K562 (cell line): ENCODE results near the gene PRMT5. TPM values are rescaled to one million over a fixed set of nuclear protein-coding genes. Genes with fewer than 3 reads are reported as not detected.

Experiments
- ATAC-seq: fragments of 200-7000 bp; cut with Tn5 transposase; 3 replicates; pipeline ENCODE4 v1.9.1; 2020; ENCODE audit warnings: moderate library complexity
- BruUV-seq: library from RNA; stranded (reverse); fragments of 400-500 nt; replicated peaks from 2 replicates; lab custom pipeline; 2021; lab: Mats Ljungman, UMichigan
- CTCF ChIA-PET: fragments of 300-600 bp; formaldehyde crosslinking; extraction: SDS; loops from one replicate; lab custom pipeline; 2021; ENCODE audit warnings: low intra/inter-chr PET ratio; lab: Yijun Ruan, JAX
- POLR2A ChIA-PET: fragments of 300-600, 350-650 bp; sonication (Branson Sonifier 250); formaldehyde crosslinking; extraction: SDS; loops from one replicate; lab custom pipeline; 2021; ENCODE audit warnings: antibody characterized with exemption, inconsistent platforms; lab: Yijun Ruan, JAX
- DNase-seq, 4 experiments: peaks; one replicate each; pipeline versions ENCODE4 v3.0.0 to v3.0.0-alpha.2; 2011 to 2018; ENCODE audit warnings: low spot score in 3 of 4, mixed read lengths in 3 of 4; ENCODE audit errors: extremely low read depth in 1 of 4
- FAIRE-seq: peaks from 2 replicates; lab custom pipeline; 2011; peaks lifted over from hg19 to GRCh38; lab: Jason Lieb, UNC
- H2AFZ ChIP-seq: 2 replicates; pipeline ENCODE4 v1.6.0; 2011; ENCODE audit warnings: low read depth, low read length, control low read depth, inconsistent platforms
- H3K27ac ChIP-seq: fragments of 200-600 bp; 3 replicates; pipeline ENCODE4 v1.8.0; 2011; ENCODE audit warnings: low read depth, mild to moderate bottlenecking, control low read depth, inconsistent platforms, low read length, moderate library complexity, mixed read lengths; ENCODE audit errors: extremely low read depth
- H3K27me3 ChIP-seq, 2 experiments: fragments of 300-600 bp in 1 of 2; 2 replicates in 1 of 2; 3 replicates in 1 of 2; pipeline versions ENCODE4 v1.6.0 to v1.8.0; 2011; ENCODE audit warnings: inconsistent platforms in 2 of 2, low read length in 2 of 2, mild to moderate bottlenecking in 1 of 2, mixed read lengths in 1 of 2, moderate library complexity in 1 of 2; ENCODE audit not compliant: control insufficient read depth in 2 of 2, insufficient read depth in 2 of 2
- H3K36me3 ChIP-seq: fragments of 300-600 bp; 3 replicates; pipeline ENCODE4 v1.8.0; 2011; ENCODE audit warnings: mild to moderate bottlenecking, low read length, inconsistent platforms; ENCODE audit not compliant: control insufficient read depth, insufficient read depth
- H3K4me1 ChIP-seq, 2 experiments: fragments of 200-600 bp in 1 of 2; replicated peaks in 1 of 2; 2 replicates in 1 of 2; 3 replicates in 1 of 2; pipeline versions ENCODE4 v1.5.1 to v1.8.0; 2011; ENCODE audit warnings: inconsistent platforms in 2 of 2, low read length in 2 of 2, mild to moderate bottlenecking in 1 of 2, mixed read lengths in 1 of 2, moderate library complexity in 1 of 2; ENCODE audit not compliant: control insufficient read depth in 2 of 2, insufficient read depth in 2 of 2
- H3K4me2 ChIP-seq: 2 replicates; pipeline ENCODE4 v1.6.1; 2011; ENCODE audit warnings: low read length, control low read depth, inconsistent platforms, mixed read lengths; ENCODE audit not compliant: insufficient read depth
- H3K4me3 ChIP-seq: fragments of 200-600 bp; sonication (generic), shearing (Covaris generic); 2 replicates; pipeline ENCODE4 v1.5.1; 2016; ENCODE audit warnings: control low read depth, inconsistent platforms
- H3K79me2 ChIP-seq: fragments of 200-600 bp; 3 replicates; pipeline ENCODE4 v1.8.0; 2011; ENCODE audit warnings: low read length, inconsistent platforms; ENCODE audit not compliant: control insufficient read depth, insufficient read depth
- H3K9ac ChIP-seq, 2 experiments: 2 replicates each; pipeline versions ENCODE4 v1.6.0 to v1.6.1; 2011; ENCODE audit warnings: low read depth in 2 of 2, low read length in 2 of 2, control low read depth in 1 of 2, inconsistent platforms in 1 of 2, mild to moderate bottlenecking in 1 of 2, mixed read lengths in 1 of 2; ENCODE audit not compliant: insufficient read depth in 1 of 2
- H3K9me1 ChIP-seq: one replicate; pipeline ENCODE4 v1.6.0; 2011; ENCODE audit warnings: inconsistent platforms, mild to moderate bottlenecking, low read length, moderate library complexity; ENCODE audit not compliant: control insufficient read depth, insufficient read depth
- H3K9me3 ChIP-seq: replicated peaks from 2 replicates; pipeline ENCODE4 v1.5.1; 2011; ENCODE audit warnings: low read depth, low read length, inconsistent platforms; ENCODE audit not compliant: control insufficient read depth, insufficient read depth
- H4K20me1 ChIP-seq: replicated peaks from 2 replicates; pipeline ENCODE4 v1.6.1; 2011; ENCODE audit warnings: low read length, inconsistent platforms, mixed read lengths; ENCODE audit not compliant: control insufficient read depth, insufficient read depth
- ASH1L ChIP-seq: fragments of 450-650 bp; IDR thresholded peaks from 2 replicates; pipeline ENCODE4 v1.6.1; 2018; ENCODE audit warnings: borderline replicate concordance, mild to moderate bottlenecking, low read depth; ENCODE audit not compliant: partially characterized antibody
- BCOR ChIP-seq: fragments of 450-650 bp; IDR thresholded peaks from 2 replicates; pipeline ENCODE4 v1.6.1; 2016
- BRCA1 ChIP-seq, 2 experiments: fragments of 450-650 bp in 1 of 2; sonication (generic) in 1 of 2; formaldehyde crosslinking in 1 of 2; IDR thresholded peaks; 2 replicates each; pipeline versions ENCODE4 v1.5.0 to v1.6.1; 2017 to 2020; ENCODE audit warnings: mild to moderate bottlenecking in 1 of 2, missing genetic modification reagents in 1 of 2
- ELF1 ChIP-seq: fragments of 200-800 bp; sonication (Bioruptor generic); IDR thresholded peaks from 2 replicates; pipeline ENCODE4 v1.6.1; 2016; ENCODE audit warnings: missing genetic modification characterization, missing compliant biosample characterization
- ESRRA ChIP-seq: fragments of 450-650 bp; IDR thresholded peaks from 2 replicates; pipeline ENCODE4 v1.6.1; 2014; ENCODE audit warnings: low read depth, mild to moderate bottlenecking, moderate library complexity, borderline replicate concordance
- POLR2AphosphoS2 ChIP-seq: IDR thresholded peaks from 2 replicates; pipeline ENCODE4 v1.6.1; 2012; ENCODE audit warnings: low read length, improper control_type of control experiment
- SFPQ ChIP-seq: fragments of 200-400 bp; formaldehyde crosslinking; IDR thresholded peaks from 2 replicates; pipeline ENCODE4 v1.6.1; 2017; ENCODE audit warnings: mild to moderate bottlenecking, low read depth, low read length, moderate library complexity
- SOX6 ChIP-seq: fragments of 450-650 bp; IDR thresholded peaks from 2 replicates; pipeline ENCODE4 v1.6.1; 2014; ENCODE audit warnings: mild to moderate bottlenecking
- TAF1 ChIP-seq: IDR thresholded peaks from 2 replicates; pipeline ENCODE4 v1.6.1; 2011; ENCODE audit warnings: mild to moderate bottlenecking, low read length, moderate library complexity; ENCODE audit not compliant: insufficient read depth, control insufficient read depth, severe bottlenecking; ENCODE audit errors: extremely low read depth
- TBL1XR1 ChIP-seq, 2 experiments: IDR thresholded peaks; 2 replicates each; pipeline ENCODE4 v1.6.1; 2012; ENCODE audit warnings: improper control_type of control experiment in 2 of 2, low read length in 2 of 2, mild to moderate bottlenecking in 1 of 2
- ZFP1 ChIP-seq: fragments of 450-650 bp; formaldehyde crosslinking; IDR thresholded peaks from 2 replicates; pipeline ENCODE4 v1.4.0; 2020; ENCODE audit warnings: mild to moderate bottlenecking, mixed read lengths
- ZNF124 ChIP-seq: sonication (generic); formaldehyde crosslinking; IDR thresholded peaks from 2 replicates; pipeline ENCODE4 v1.8.1; 2022; ENCODE audit warnings: missing genetic modification reagents
- ZNF766 ChIP-seq: fragments of 200-800 bp; sonication (Bioruptor generic); conservative IDR thresholded peaks from 2 replicates; pipeline ENCODE4 v1.6.1; 2016; ENCODE audit warnings: missing genetic modification characterization, missing compliant biosample characterization
- WGBS: fragments of 100-300 bp; shearing (Covaris generic); methylation state at CpG from one replicate; pipeline ENCODE4 v1.1.6; 2016; ENCODE audit warnings: low coverage, mixed read lengths; ENCODE audit not compliant: insufficient coverage; ENCODE audit errors: missing lambda C conversion rate; 5-methylcytosine and 5-hydroxymethylcytosine counted together
- in situ Hi-C: fragments of 300-500 bp; cut with MboI; formaldehyde crosslinking; loops from 4 replicates; pipeline ENCODE4 v1.15.0; 2018; ENCODE audit warnings: inconsistent platforms, mixed read lengths
- intact Hi-C: fragments of 100-400 bp; cut with micrococcal nuclease; formaldehyde crosslinking; loops from 2 replicates; pipeline ENCODE4 v1.14.2; 2022
- polyA plus RNA-seq, 8 experiments: library from polyadenylated mRNA; depleted of rRNA in 4 of 8; stranded (reverse) in 5 of 8; unstranded in 3 of 8; fragments of >200 nt; fragmentation: Nextera tagmentation in 2 of 8; fragmentation: Illumina TruSeq in 1 of 8; extraction: Ambion mirVana in 2 of 8; extraction: Trizol in 1 of 8; gene quantifications; 2 replicates each; pipeline versions ENCODE4 v1.2.1 to v1.2.3, GENCODE V29; 2011 to 2014; ENCODE audit warnings: inconsistent platforms in 1 of 8, missing spikeins in 1 of 8
- total RNA-seq, 7 experiments: library from RNA; depleted of rRNA in 6 of 7; stranded (reverse); fragments of >200 nt in 6 of 7; fragmentation: Illumina TruSeq in 2 of 7; extraction: Trizol in 2 of 7; gene quantifications; 2 replicates each; pipeline versions ENCODE4 v1.2.1 to v1.2.3, GENCODE V29; 2011 to 2021; ENCODE audit warnings: low replicate concordance in 1 of 7
- TF ChIP-seq, protein P1 (sequence below): sonication (generic); formaldehyde crosslinking; IDR thresholded peaks from 2 replicates; pipeline ENCODE4 v1.8.0; 2022; ENCODE audit warnings: missing genetic modification reagents, mild to moderate bottlenecking, borderline replicate concordance
- TF ChIP-seq, protein P2 (sequence below): fragments of 450-650 bp; IDR thresholded peaks from 2 replicates; pipeline ENCODE4 v1.6.1; 2016; ENCODE audit warnings: low read depth, mild to moderate bottlenecking, moderate library complexity
- TF ChIP-seq, protein P3 (sequence below): fragments of 450-650 bp; IDR thresholded peaks from 2 replicates; pipeline ENCODE4 v1.6.1; 2014; ENCODE audit warnings: low read depth, mild to moderate bottlenecking, moderate library complexity, borderline replicate concordance

The PRMT5 gene
- total and polyA plus RNA-seq, 9 of the 15 experiments (the other 6 are each of a cell fraction or from before 2014, with no cell fraction given), result 114 to 552 (median 222) TPM

- H3K79me2 ChIP-seq, result peaks cover 9% of the 10 kb centered on the region
- H3K9me1 ChIP-seq, result peaks cover 3% of the 10 kb centered on the region
- intact Hi-C loops (no loop called here), in situ Hi-C loops (no loop called here)
- ChIA-PET POLR2A (interaction anchor here (0.6 to 1.3 kb wide), 3 partner anchors 9 to 367 kb away, joined by 3 to 4 read pairs (median 4); partner anchors contain the start of gene REM2), CTCF (no interaction called here)
- H3K27me3 ChIP-seq, result no peaks in the 10 kb centered on the region
- 68% methylated on average over 7 of the region's 7 CpGs for WGBS
- H3K4me3 ChIP-seq, result no peak overlapping the region
- ATAC-seq (no peak), FAIRE-seq (no peak), DNase-seq (no peak)
- no peaks in the 10 kb centered on the region for H3K9me3 ChIP-seq
- peak overlapping the region; percentile 34; the same call in 1 of the 3 replicates for H3K27ac ChIP-seq
- peaks cover 20 to 25% of the 10 kb centered on the region in 2 experiments; a peak in 4 of 5 replicates for H3K4me1 ChIP-seq
- H3K4me2 ChIP-seq, result no peak overlapping the region
- peak overlapping the region in 1 of 2 experiments; percentile 66; a peak in 2 of 4 replicates for H3K9ac ChIP-seq
- no peaks in the 10 kb centered on the region for H3K36me3 ChIP-seq
- no TSS peak for BruUV-seq
- no peak overlapping the region for H2AFZ ChIP-seq
- no peaks in the 10 kb centered on the region for H4K20me1 ChIP-seq
- no peak for TF ChIP-seq ELF1
- TF ChIP-seq, protein P1, sequence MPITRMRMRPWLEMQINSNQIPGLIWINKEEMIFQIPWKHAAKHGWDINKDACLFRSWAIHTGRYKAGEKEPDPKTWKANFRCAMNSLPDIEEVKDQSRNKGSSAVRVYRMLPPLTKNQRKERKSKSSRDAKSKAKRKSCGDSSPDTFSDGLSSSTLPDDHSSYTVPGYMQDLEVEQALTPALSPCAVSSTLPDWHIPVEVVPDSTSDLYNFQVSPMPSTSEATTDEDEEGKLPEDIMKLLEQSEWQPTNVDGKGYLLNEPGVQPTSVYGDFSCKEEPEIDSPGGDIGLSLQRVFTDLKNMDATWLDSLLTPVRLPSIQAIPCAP (CRISPR knock-in tag), result no peak
- no peak for TF ChIP-seq ASH1L
- TF ChIP-seq TBL1XR1 (IDR thresholded peaks at IDR 0.05; ENCODE audit: low read length in 2 of 2), result no peak
- TF ChIP-seq BRCA1 (IDR thresholded peaks at IDR 0.05), result no peak
- no peak for TF ChIP-seq BRCA1 (CRISPR knock-in tag; IDR thresholded peaks at IDR 0.05)
- no peak for TF ChIP-seq TAF1
- TF ChIP-seq ZNF766, result no peak
- TF ChIP-seq, protein P2, sequence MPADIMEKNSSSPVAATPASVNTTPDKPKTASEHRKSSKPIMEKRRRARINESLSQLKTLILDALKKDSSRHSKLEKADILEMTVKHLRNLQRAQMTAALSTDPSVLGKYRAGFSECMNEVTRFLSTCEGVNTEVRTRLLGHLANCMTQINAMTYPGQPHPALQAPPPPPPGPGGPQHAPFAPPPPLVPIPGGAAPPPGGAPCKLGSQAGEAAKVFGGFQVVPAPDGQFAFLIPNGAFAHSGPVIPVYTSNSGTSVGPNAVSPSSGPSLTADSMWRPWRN, result no peak
- no peak for TF ChIP-seq SFPQ
- TF ChIP-seq POLR2AphosphoS2, result no peak
- no peak for TF ChIP-seq ZNF124
- TF ChIP-seq SOX6, result no peak
- no peak for TF ChIP-seq ZFP1 (CRISPR knock-in tag)
- TF ChIP-seq BCOR, result no peak
- TF ChIP-seq, protein P3, sequence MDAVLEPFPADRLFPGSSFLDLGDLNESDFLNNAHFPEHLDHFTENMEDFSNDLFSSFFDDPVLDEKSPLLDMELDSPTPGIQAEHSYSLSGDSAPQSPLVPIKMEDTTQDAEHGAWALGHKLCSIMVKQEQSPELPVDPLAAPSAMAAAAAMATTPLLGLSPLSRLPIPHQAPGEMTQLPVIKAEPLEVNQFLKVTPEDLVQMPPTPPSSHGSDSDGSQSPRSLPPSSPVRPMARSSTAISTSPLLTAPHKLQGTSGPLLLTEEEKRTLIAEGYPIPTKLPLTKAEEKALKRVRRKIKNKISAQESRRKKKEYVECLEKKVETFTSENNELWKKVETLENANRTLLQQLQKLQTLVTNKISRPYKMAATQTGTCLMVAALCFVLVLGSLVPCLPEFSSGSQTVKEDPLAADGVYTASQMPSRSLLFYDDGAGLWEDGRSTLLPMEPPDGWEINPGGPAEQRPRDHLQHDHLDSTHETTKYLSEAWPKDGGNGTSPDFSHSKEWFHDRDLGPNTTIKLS, result no peak
- no peak for TF ChIP-seq ESRRA
These were observed 36.7 kb downstream of the PRMT5 start for GRCh38 chr14:22892488-22892887.
